Stomach smooth muscle (tissue), 2 donors: ENCODE data around the gene MED12L.

ENCODE experiments used
- H3K27ac ChIP-seq: one replicate; pipeline ENCODE4 v1.7.0; 2013; ENCODE audit warnings: mild to moderate bottlenecking, low read length, inconsistent platforms
- H3K27me3 ChIP-seq, 2 donors: one replicate each; pipeline ENCODE4 v1.7.0; 2013; ENCODE audit warnings: low read length in 2 of 2; ENCODE audit not compliant: insufficient read depth in 2 of 2, control insufficient read depth in 1 of 2
- H3K36me3 ChIP-seq, 2 donors: one replicate each; pipeline ENCODE4 v1.7.0; 2013; ENCODE audit warnings: low read length in 2 of 2; ENCODE audit not compliant: control insufficient read depth in 2 of 2, insufficient read depth in 2 of 2
- H3K4me1 ChIP-seq: one replicate; pipeline ENCODE4 v1.7.0; 2013; ENCODE audit warnings: low read length; ENCODE audit not compliant: control insufficient read depth, insufficient read depth
- H3K4me3 ChIP-seq, 2 donors: one replicate each; pipeline ENCODE4 v1.7.0; 2013; ENCODE audit warnings: low read length in 2 of 2
- H3K9ac ChIP-seq, 2 donors: one replicate each; pipeline ENCODE4 v1.7.0; 2013; ENCODE audit warnings: low read length in 2 of 2, mild to moderate bottlenecking in 1 of 2
- H3K9me3 ChIP-seq, 2 donors: one replicate each; pipeline ENCODE4 v1.7.0; 2013; ENCODE audit warnings: low read length in 2 of 2; ENCODE audit not compliant: control insufficient read depth in 2 of 2
- donor health status: healthy.
- donor health status: Pancreatic carcinoma.

The MED12L gene

GRCh38 chr3:151415289-151415688 lies 329.8 kb downstream of the MED12L start:
- Histone ChIP-seq H3K36me3 (no peaks in the 10 kb centered on the region), H3K4me3 (no peak overlapping the region), H3K27ac (no peak overlapping the region), H3K9ac (no peak overlapping the region), H3K9me3 (no peaks in the 10 kb centered on the region), H3K4me1 (no peaks in the 10 kb centered on the region), H3K27me3 (no peaks in the 10 kb centered on the region)

- Histone ChIP-seq H3K9me3 (no peaks in the 10 kb centered on the region), H3K27ac (no peak overlapping the region), H3K9ac (no peak overlapping the region), H3K27me3 (no peaks in the 10 kb centered on the region), H3K4me3 (no peak overlapping the region), H3K4me1 (no peaks in the 10 kb centered on the region), H3K36me3 (no peaks in the 10 kb centered on the region)
These were observed 334.3 kb downstream of the MED12L start for GRCh38 chr3:151419806-151420205.

GRCh38 chr3:151421938-151422337 lies 336.5 kb downstream of the MED12L start:
- Histone ChIP-seq H3K4me1 (no peaks in the 10 kb centered on the region), H3K27ac (no peak overlapping the region), H3K9me3 (no peaks in the 10 kb centered on the region), H3K27me3 (no peaks in the 10 kb centered on the region), H3K36me3 (no peaks in the 10 kb centered on the region), H3K4me3 (no peak overlapping the region), H3K9ac (no peak overlapping the region)

- no peaks in the 10 kb centered on the region for H3K4me1 ChIP-seq
- H3K4me3 ChIP-seq = no peak overlapping the region
- no peaks in the 10 kb centered on the region for H3K9me3 ChIP-seq
- no peak overlapping the region for H3K9ac ChIP-seq
- H3K27me3 ChIP-seq = no peaks in the 10 kb centered on the region
- no peaks in the 10 kb centered on the region for H3K36me3 ChIP-seq
- no peak overlapping the region for H3K27ac ChIP-seq
These were observed 337.6 kb downstream of the MED12L start for GRCh38 chr3:151423091-151423490.

- Histone ChIP-seq H3K27me3 (no peaks in the 10 kb centered on the region), H3K4me1 (no peaks in the 10 kb centered on the region), H3K27ac (no peak overlapping the region), H3K36me3 (no peaks in the 10 kb centered on the region), H3K4me3 (no peak overlapping the region), H3K9ac (no peak overlapping the region), H3K9me3 (no peaks in the 10 kb centered on the region)
These were observed 340.3 kb downstream of the MED12L start for GRCh38 chr3:151425627-151426340.

- Histone ChIP-seq H3K4me3 (no peak overlapping the region), H3K27ac (no peak overlapping the region), H3K36me3 (no peaks in the 10 kb centered on the region), H3K9me3 (no peaks in the 10 kb centered on the region), H3K9ac (no peak overlapping the region), H3K27me3 (no peaks in the 10 kb centered on the region), H3K4me1 (no peaks in the 10 kb centered on the region)
These were observed 340.8 kb downstream of the MED12L start for GRCh38 chr3:151426341-151426657.

- Histone ChIP-seq H3K9me3 (no peaks in the 10 kb centered on the region), H3K4me1 (no peaks in the 10 kb centered on the region), H3K27ac (no peak overlapping the region), H3K27me3 (no peaks in the 10 kb centered on the region), H3K9ac (no peak overlapping the region), H3K36me3 (no peaks in the 10 kb centered on the region), H3K4me3 (no peak overlapping the region)
These were observed 342.9 kb downstream of the MED12L start for GRCh38 chr3:151428386-151428785.

- Histone ChIP-seq H3K4me3 (no peak overlapping the region), H3K9me3 (no peaks in the 10 kb centered on the region), H3K36me3 (no peaks in the 10 kb centered on the region), H3K27ac (no peak overlapping the region), H3K9ac (no peak overlapping the region), H3K4me1 (no peaks in the 10 kb centered on the region), H3K27me3 (no peaks in the 10 kb centered on the region)
These were observed 345.5 kb downstream of the MED12L start for GRCh38 chr3:151430821-151431484.

GRCh38 chr3:151431940-151432339 lies 346.5 kb downstream of the MED12L start:
- no peaks in the 10 kb centered on the region for H3K36me3 ChIP-seq
- H3K9ac ChIP-seq = no peak overlapping the region
- H3K4me1 ChIP-seq = no peaks in the 10 kb centered on the region
- H3K4me3 ChIP-seq = no peak overlapping the region
- no peak overlapping the region for H3K27ac ChIP-seq
- H3K9me3 ChIP-seq = no peaks in the 10 kb centered on the region
- H3K27me3 ChIP-seq = no peaks in the 10 kb centered on the region

GRCh38 chr3:151432616-151433372 lies 347.3 kb downstream of the MED12L start:
- H3K27me3 ChIP-seq = no peaks in the 10 kb centered on the region
- H3K4me1 ChIP-seq = no peaks in the 10 kb centered on the region
- no peak overlapping the region for H3K4me3 ChIP-seq
- H3K27ac ChIP-seq = no peak overlapping the region
- H3K9me3 ChIP-seq = no peaks in the 10 kb centered on the region
- H3K9ac ChIP-seq = no peak overlapping the region
- no peaks in the 10 kb centered on the region for H3K36me3 ChIP-seq
